Skin of body (tissue), 2 donors: Measurements from ENCODE around the gene SIRPB2. TPM values are rescaled to one million over a fixed set of nuclear protein-coding genes. Genes with fewer than 3 reads are reported as not detected.
"Not testable (repeated sequence)": the region's sequence is repeated elsewhere in the genome, so short reads cannot be mapped to it uniquely, and the experiment has no call there.

ENCODE experiments used
- DNase-seq: peaks from one replicate; lab custom pipeline; 2025; lab: John Stamatoyannopoulos, UW
- total RNA-seq: library from RNA; depleted of rRNA; stranded (reverse); fragments of >200 nt; gene quantifications from one replicate; pipeline ENCODE4 v1.2.3, GENCODE V29; 2014

SIRPB2 gene
- total RNA-seq, 1 donor from 2014 or later, result 1.8 TPM

GRCh38 chr20:1499528-1500420, 8.6 kb upstream of the SIRPB2 start:
- DNase-seq, result no peak

GRCh38 chr20:1497371-1497770, 6.2 kb upstream of the SIRPB2 start:
- not testable (repeated sequence) for DNase-seq

- no peak for DNase-seq
Measured at GRCh38 chr20:1496930-1497329, 5.7 kb upstream of the SIRPB2 start.

GRCh38 chr20:1494436-1494835, 3.2 kb upstream of the SIRPB2 start:
- no peak for DNase-seq

GRCh38 chr20:1493536-1493935, 2.3 kb upstream of the SIRPB2 start:
- DNase-seq, result no peak

GRCh38 chr20:1491860-1492642, 831 bp upstream of the SIRPB2 start:
- no peak for DNase-seq

GRCh38 chr20:1490643-1491195, 501 bp downstream of the SIRPB2 start:
- DNase-seq, result no peak

GRCh38 chr20:1489764-1490436, 1.3 kb downstream of the SIRPB2 start:
- no peak for DNase-seq

GRCh38 chr20:1489325-1489724, 1.9 kb downstream of the SIRPB2 start:
- no peak for DNase-seq

- DNase-seq, result no peak
Measured at GRCh38 chr20:1486566-1486965, 4.7 kb downstream of the SIRPB2 start.

GRCh38 chr20:1484438-1485116, 6.6 kb downstream of the SIRPB2 start:
- no peak for DNase-seq

GRCh38 chr20:1479831-1480595, 11.2 kb downstream of the SIRPB2 start:
- no peak for DNase-seq

GRCh38 chr20:1478566-1478965, 12.7 kb downstream of the SIRPB2 start:
- no peak for DNase-seq

- no peak for DNase-seq
Measured at GRCh38 chr20:1477896-1478490, 13.2 kb downstream of the SIRPB2 start.

- DNase-seq, result no peak
Measured at GRCh38 chr20:1474817-1475603, 16.2 kb downstream of the SIRPB2 start.

- no peak for DNase-seq
Measured at GRCh38 chr20:1474325-1474724, 16.9 kb downstream of the SIRPB2 start.

GRCh38 chr20:1473246-1474220, 17.7 kb downstream of the SIRPB2 start:
- DNase-seq, result no peak
